T-helper 22 cell (primary cell): ENCODE measurements around the gene FXYD1.
"Not testable (repeated sequence)": the region's sequence is repeated elsewhere in the genome, so short reads cannot be mapped to it uniquely, and the experiment has no call there.

Experiments
- DNase-seq: peaks from one replicate; pipeline ENCODE4 v3.0.0-alpha.2; 2020; ENCODE audit warnings: low read depth

Gene FXYD1

GRCh38 chr19:35138305-35138892 is at the start of gene FXYD1:
FXYD1 (plus strand) TSS chr19:35138824; CDS start chr19:35140080, 1,256 bp downstream.
- no peak for DNase-seq

DNA sequence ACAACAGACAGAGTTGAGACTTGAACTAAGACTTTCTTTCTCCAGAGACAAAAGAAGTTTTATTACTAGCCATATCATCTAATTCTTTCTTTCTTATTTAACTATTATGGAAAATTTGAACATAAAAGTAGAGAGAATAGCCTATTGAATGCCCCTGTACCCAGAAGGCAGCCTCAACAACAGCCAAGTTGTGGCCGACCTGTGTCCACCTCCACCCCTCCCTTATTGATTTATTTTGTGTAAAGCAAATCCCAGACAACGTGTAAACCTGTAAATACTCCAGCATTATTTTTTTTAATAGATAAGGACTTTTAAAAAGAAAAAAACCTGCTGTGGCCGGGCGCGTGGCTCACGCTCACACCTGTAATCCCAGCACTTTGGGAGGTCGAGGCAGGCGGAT is 49.1 kb upstream of the FXYD1 start:
- DNase-seq = no peak

DNA sequence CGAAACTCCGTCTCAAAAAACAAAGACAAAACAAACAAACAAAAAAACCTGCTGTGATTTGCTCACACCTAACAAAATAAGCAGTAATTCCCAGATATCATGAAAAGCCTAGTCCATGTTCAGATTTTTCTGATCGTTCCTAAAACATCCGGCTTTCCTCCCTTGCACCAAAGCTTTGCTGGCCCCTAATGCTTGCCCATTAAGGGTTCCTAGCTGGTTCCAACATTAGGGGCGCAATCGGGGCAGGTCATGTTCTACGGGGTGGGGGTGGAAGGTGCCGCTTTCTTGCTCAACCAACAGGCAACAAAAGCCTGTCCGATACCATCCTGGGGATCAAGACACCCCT is 48.5 kb upstream of the FXYD1 start:
- DNase-seq = no peak

DNA sequence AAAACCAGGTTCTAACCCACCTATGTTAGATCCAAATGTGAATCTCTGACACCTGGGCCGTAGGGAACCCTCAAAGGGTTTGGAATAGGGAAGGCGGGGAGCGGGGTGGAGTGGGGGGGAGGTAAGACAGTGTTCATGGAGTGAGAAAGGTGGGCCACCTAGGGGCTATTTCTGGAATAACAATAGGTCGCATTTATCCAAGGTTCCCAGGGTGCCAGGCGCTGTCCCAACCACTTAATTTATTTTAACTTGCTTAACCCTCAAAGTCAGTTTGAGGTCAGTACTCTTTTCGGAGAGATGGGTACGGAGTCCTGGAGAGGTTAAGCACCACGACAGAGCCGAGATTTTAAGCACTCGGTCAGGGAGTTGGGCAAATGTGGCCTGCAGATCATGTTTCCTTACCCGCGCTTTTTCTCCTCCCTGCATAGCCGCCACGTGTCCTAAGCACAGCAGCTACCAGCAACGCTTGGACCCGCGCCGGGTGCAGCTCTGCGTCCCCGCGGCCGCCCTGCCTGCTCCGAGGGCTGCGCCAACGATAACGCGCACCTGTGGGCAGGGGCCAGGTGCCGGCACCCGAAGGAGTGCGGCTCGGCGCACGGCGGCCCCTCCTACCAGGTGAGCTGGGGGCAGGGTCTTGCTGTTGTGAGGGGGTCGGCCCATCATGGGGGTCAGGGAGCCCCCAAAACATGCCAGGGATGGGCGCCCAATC is 48.0 kb upstream of the FXYD1 start:
- DNase-seq = no peak

DNA sequence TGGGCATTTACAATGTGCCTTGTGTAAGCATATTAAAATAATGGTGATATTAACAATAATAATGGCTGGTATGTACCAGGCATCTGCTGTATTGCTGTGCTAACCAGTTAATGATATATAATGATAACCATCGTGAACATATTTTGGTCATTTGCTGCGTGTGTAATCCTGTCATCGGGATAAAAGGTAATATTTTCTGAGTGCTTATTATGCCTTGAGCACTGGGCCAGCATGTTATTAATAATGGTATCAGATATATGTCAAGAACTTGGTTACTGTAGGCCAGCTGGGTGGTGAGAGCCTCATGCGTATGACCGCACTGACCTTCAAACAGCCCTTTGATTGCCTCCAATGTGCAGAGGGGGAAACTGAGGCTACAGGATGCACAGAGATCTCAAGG is 45.2 kb upstream of the FXYD1 start:
- no peak for DNase-seq

GRCh38 chr19:35093941-35094647 is 44.5 kb upstream of the FXYD1 start:
- no peak for DNase-seq

DNA sequence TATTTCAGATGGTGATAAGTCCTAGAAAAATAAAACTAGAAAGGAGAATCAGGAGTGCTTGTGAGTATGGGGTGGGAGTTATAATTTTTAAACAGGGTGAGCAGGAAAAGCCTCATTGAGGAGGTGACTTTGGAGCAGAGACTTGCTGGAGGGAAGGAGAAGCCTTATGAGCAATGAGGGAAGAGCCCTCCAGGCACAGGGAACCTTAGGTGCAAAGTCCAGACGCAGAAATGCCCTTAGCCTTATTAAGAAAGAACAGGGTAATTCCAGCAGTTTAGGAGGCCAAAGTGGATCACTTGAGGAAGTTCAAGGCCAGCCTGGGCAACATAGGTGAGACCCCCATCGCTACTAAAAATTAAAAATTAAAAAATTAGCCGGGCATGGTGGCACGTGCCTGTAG is 44.0 kb upstream of the FXYD1 start:
- no peak for DNase-seq

- DNase-seq = no peak
These were observed 42.8 kb upstream of the FXYD1 start for GRCh38 chr19:35095667-35096368.

- no peak for DNase-seq
These were observed 40.1 kb upstream of the FXYD1 start for GRCh38 chr19:35098413-35099049.

- DNase-seq = no peak
These were observed 39.3 kb upstream of the FXYD1 start for GRCh38 chr19:35099155-35099896.

DNA sequence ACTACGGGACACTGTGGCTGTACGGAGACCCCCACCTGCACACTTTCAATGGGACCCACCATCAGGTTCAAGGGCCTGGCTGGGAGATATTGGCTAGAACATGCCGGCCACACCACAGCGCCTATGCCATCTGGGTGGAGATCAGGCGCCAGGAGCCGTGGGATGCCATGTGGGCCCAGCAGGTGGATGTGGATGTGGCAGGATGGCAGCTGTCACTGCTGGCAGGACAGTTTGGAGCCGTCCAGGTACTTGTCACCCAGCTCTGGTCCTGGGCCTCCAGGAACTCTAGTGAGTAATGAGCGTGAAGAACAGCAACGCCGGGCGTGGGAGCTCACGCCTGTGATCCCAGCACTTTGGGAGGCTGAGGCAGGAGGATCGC is 38.7 kb upstream of the FXYD1 start:
- no peak for DNase-seq

DNA sequence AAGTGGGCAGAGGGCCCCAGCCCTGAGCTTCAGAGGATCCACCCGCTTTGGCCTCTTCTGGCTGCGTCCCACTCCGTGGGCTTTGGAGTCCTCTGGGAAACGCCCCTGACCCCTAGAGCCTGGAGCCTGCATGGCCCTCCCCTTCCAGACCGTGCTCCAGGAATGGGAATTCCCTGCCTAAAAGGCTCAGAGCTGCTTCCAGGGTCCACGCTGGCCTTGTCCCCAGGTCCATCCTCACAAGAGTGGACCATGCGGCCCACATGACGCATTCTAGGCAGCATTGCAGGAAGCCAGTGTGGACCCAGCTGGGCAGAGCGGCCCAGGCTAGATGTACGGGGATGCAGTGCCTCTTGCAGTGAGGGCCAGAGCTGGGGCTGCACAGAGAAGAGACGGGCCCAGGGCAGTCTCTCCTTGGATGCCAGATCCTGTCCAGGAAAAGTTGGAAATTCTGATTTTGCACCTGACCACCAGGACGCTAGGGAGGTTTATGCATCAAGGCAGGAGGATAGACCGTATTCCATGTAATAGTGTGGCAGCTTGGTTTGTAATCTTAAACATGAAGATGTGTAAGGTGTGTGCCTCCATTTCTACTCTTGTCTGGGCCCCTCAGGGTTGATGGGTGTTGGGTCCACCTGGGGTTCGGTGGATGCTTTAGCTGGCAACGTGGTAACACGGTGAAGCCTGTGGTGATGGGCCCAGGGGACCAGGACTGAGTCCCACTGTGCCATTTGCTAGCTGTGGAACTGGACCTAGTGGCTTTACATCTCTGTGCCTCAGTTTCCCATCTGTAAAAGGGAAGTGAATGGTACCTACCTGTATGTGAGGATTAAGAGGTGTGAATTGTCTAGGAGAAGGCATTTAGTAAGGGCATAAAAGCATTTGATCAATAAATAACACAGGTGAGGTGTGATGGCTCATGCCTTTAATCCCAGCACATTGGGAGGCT is 37.8 kb upstream of the FXYD1 start:
- no peak for DNase-seq

DNA sequence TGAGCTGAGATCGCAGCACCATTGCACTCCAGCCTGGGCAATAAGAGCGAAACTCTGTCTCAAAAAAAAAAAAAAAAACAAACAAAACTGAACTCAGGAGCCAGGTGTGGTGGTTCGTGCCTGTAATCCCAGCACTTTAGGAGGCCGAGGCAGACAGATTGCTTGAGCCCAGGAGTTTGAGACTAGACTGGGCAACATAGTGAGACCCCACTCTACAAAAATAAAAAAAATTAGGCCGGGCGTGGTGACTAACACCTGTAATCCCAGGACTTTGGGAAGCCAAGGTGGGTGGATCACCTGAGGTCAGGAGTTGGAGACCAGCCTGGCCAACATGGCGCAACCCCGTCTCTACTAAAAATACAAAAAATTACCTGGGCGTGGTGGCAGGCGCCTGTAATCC is 36.7 kb upstream of the FXYD1 start:
- not testable (repeated sequence) for DNase-seq

- DNase-seq = not testable (repeated sequence)
These were observed 35.0 kb upstream of the FXYD1 start for GRCh38 chr19:35103614-35104013.

GRCh38 chr19:35104361-35104760 is 34.3 kb upstream of the FXYD1 start:
- DNase-seq = no peak

GRCh38 chr19:35105047-35105410 is 33.6 kb upstream of the FXYD1 start:
- no peak for DNase-seq

- DNase-seq = no peak
These were observed 33.0 kb upstream of the FXYD1 start for GRCh38 chr19:35105411-35106290.

DNA sequence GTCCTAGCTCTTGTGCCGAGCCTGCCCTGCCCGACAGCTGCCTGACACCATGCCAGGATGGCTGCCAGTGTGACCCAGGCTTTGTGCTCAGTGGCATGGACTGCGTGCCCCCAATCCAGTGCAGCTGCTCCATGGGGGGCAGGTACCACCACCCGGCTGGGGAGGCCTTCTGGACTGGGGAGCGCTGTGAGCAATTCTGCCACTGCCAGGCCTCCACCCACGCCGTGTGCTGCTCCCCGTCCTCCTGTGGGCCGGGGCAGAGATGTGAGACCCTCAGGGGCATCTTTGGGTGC is 32.4 kb upstream of the FXYD1 start:
- no peak for DNase-seq

- DNase-seq = no peak
These were observed 31.6 kb upstream of the FXYD1 start for GRCh38 chr19:35106898-35107541.
